HuH-7 (cell line): ENCODE data around the gene VWA8.
"Not testable (repeated sequence)": the region's sequence is repeated elsewhere in the genome, so short reads cannot be mapped to it uniquely, and the experiment has no call there.

Experiments used
- DNase-seq: peaks from one replicate; pipeline ENCODE4 v3.0.0; 2011; ENCODE audit warnings: low spot score

The VWA8 gene

DNA sequence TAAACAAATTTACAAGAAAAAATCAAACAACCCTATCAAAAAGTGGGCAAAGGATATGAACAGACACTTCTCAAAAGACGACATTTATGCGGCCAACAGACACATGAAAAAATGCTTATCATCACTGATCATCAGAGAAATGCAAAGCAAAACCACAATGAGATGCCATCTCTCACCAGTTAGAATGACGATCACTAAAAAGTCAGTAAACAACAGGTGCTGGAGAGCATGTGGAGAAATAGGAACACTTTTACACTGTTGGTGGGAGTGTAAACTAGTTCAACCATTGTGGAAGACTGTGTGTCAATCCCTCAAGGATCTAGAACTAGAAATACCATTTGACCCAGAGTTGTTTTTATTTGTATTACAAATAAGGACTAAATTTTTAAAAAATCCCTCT is 215.4 kb downstream of the VWA8 start:
- DNase-seq = not testable (repeated sequence)

DNA sequence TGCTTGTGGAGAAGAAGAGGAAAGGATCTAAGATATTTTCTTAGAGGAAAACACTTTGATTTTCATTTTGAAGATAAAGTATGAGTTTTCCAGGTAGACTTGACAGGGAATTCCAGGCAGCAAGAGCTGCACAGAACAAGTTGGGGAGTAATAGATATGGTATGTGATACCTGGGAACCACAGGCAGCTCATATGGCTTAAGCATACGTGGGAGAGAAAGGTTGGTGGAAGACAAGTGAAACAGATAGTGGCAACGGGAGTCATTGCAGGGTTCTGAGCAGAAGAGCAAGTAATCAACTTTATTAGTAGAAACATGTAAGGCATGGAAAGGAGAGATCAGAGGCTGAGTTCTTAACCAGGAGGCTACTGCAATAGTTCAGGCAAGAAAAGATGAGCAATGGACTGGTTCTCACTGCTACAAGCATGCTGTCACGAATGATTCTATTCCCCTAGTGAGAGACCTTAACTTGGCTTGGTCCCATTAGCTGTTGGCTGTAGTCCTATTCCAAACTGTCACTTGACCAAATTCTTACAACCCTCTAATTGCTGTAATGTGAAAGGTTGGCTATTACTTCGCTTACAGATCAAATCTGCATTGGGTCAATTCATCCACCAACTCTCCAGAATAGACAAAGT is 217.9 kb downstream of the VWA8 start:
- DNase-seq = no peak

DNA sequence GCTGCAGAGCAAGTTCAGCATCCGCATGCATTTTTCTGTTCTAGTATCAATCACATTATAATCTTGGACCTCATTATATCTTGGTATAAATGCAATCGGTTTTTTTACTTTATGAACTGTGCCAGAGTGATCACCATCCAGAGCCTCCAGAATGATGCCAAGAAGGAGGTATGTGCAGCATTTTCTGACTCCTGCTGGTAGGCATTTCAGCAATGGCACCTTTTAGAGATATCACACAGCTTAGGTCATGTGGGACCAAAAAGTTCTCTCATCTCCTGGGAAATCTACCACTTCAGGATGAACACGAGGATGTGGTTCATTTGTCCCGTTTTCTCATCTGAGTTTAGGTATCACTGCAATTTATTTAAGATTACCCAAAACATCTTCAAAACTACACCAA is 220.4 kb downstream of the VWA8 start:
- DNase-seq = no peak

DNA sequence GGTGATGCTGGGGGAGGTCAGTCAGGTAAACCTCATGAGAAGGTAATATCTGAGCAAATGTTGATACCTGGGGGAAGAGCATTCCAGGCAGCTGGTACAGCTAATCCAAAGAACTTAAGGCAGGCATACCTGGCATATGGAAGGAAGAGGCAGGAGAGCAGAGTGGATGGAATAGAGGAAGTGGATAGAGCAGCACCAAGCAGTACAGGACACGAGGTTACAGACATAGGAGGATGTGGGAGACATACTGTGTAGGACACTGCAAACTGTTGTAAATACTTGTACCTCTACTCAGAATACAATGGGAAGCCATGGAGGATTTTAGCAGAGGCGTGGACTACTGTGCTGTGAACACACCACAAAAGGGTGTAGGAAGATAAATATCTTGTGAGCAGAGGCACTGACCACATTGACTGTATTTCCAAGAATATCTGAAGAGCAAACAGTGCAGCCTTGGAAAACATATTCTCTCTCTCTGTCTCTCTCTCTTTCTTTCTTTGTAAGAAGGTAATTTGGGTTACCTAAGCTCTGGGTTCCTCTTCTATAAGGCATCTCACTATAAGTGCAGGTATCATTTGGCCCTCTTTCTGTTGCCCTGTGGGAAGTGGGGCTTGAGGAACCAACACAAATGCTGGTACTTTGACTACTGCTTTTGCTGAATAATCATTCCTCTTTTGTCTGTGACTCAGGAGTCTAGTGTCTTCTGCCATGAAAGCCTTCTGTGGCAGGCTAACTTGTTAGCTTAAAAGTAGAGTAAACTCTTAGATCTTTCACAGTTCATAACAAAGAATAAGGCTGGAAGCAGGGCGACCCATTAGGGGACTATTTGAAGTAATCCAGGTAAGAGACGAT is 238.0 kb downstream of the VWA8 start:
- no peak for DNase-seq

DNA sequence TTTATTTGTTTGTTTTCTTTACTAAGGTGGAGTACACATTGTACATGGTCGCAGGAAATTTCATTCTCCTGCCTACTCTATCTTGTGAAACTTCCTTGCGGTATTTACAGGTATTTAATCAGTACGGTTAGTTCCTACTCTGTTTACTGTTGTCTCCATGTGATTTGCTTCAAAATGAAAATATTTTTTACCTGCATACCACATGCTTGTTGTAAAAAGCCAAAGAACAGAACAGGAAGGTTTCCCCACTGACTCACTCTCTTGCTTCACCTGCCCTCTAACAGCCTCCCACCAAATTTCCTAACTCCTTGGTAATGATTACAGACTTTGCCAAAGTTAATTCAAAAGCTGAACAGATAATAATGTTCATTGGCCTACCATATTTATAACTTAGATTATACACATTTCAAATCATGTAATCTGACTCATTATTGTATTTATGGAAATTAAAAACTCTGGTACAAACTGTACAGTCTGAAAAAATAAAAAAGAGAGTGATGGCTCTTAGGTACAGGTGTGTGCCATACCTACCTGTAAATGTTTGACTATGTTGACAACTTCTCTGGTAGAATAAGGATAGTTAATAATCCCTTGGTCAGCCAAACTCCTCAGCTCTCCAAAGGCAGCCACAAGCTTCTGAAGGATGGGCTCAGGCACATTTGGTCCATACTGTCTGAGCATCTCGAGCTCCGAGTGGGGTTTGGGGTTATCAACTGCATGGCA is 239.9 kb downstream of the VWA8 start:
- no peak for DNase-seq

DNA sequence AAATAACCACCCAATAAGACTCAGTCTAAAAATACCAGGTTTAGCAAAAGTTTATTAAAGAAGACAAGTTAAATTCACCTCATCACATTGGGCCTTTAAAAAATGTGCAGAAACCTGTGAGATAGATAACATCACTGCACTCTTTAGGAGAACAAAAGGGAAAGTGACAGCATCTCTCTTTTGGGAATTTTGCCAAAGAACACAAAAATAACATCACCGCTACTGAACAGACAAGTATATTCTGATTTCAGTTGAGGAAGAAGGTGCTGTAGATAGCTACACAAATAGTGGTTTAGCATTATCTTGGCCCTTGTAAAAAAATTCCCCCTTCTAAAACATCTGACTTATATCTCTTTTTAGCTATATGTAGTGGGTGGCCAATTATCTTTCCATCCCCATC is 244.7 kb downstream of the VWA8 start:
- DNase-seq = no peak

DNA sequence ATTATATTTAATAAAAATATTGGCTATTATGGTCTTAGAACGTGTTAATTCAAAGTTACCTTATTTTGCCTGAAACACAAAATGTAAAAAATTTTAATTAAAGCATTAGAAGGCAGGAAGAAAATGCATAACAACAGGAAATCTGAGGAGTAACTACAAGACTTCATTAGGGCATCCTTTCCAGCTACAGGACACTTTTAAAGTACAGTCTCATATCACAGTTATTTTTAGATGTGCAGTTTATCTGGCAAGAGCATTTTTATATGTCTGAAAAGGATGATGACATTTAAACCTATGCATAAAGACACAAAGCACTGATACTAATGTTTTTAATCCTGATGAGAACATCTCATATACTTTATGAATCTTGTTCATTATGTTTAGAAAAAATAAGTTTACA is 247.5 kb downstream of the VWA8 start:
- DNase-seq = no peak

DNA sequence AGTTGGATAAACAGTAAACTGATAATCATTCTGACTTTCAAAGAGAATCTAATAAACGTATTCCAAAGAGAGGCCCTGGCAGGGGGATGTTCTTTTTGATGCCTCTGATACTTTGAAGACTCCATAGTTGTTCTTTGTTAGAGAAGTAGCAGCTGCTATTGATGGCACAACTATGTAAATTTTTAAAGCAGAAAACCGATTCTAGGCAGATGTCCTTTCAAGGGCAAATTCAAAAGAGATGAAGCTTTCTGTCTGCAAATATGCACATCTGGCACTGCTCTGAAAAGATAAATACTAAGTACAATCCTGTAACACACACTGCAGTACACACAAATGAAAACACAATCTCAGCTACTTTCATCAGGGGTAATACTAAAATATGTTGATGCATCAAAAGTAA is 250.1 kb downstream of the VWA8 start:
- DNase-seq = no peak

DNA sequence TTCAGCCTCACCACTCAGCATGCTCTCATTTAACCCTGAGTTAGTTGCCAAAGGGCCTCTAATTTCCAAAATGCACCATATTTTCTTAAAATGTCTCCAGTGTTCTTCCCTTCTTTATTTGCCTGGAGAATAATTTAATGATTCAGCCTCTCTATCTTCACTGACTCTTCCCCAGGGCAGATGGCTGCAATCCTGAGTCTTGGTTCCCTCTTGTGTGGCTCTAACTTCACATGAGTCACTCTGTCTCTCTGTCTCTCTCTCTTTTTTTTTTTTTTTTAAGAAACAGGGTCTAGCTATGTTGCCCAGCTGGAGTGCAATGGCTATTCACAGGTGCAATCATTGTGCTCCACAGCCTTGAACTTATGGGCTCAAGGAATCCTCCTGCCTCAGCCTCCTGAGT is 251.4 kb downstream of the VWA8 start:
- no peak for DNase-seq

DNA sequence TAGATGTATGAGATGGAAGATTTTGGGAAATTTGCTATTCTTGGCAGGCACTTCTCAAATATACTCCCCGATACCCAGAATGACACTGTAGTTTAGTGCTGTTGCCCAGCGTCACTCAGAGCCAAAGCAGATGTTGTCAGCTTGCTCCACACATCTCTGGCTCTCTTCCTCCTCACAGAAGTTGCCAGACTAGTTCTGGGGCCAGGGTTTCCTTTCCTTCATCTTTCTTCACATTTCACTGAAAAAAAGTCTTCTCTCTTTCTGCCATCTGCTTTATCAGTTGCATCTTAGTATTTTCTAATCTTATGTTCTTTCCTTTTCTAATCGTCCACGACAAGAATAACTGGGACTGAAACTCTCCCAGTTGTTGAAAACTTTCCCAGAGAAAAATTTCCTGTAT is 252.2 kb downstream of the VWA8 start:
- no peak for DNase-seq

DNA sequence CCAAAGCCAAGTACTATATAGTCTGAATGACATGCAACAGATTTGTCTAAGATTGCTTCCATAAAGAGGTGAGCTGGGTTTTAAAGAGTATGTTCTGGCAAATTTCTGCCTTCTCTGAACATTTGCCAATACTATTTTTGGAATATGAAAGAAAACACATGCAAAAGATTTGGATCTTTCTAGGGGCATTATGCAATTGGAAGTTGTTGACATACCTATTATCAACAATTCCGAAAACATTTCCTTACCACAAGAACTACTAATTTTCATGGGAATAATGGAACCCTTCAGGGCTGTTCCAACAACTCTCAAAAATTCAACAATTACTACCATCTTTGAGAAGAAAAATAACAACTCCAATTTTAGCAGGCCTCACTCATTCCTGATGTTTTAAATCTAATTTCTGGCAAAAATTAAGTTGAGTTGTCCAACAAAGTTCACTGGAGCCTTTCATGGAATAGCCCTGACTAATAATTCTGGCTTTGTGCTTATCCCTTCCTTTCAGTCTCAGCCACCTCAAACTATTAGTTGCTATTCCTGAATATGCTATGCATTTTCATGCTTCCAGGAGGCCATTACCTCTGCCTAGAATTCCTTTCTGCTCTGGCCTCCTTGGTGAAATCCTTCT is 253.6 kb downstream of the VWA8 start:
- DNase-seq = no peak

DNA sequence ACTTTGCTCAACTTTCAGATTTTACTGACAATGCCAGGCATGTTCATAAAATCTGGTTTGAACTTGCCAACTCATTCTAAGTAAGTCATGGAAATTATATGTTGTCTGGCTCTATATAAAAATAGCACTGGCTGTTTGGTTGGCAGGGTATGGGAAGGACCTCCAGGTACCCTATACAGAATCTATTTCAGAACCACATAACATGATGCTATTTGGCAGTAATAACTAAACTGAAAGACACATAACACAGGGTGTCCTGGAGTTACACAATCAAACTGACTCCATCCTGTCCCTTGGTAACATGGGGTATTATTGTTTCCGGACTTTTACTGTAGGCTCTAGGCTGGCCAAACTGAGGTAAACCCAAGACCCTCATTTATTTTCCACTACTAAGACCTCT is 254.8 kb downstream of the VWA8 start:
- DNase-seq = no peak

DNA sequence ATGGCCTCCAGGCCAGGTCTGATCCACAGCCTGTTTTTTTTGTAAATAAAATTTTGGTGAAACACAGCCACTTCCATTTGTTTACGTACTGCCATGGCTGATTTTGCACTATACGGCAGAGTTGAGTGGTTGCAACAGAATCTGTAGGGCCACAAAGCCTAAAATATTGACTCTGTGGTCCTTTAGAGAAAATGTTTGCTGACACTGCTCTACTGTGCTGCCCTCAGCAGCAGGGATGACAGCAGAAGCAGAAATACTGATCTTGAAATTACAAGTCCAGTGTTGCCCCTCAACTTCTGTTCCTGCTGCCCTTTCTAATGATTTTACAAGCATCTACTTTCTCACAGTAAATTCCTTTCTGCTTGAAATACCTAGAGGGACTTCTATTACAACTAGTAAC is 258.4 kb downstream of the VWA8 start:
- DNase-seq = no peak

DNA sequence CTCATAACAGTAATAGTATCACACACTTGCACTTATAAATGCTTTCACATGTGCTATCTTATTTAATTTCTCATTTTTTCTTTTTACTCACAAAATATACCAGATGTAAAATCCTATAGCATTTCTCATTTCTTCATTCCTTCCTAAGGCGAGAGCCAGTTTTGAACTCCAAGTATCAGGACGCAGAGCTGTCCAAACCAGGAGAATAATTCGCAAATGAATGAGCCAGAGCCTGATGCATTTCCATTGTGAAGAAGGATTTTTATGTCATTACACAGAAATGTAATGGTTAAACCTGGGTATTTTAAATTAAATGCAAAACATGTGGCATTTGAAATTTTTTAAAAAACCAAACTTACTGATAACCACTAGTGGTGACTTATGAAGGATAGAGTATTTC is 259.2 kb downstream of the VWA8 start:
- DNase-seq = no peak

DNA sequence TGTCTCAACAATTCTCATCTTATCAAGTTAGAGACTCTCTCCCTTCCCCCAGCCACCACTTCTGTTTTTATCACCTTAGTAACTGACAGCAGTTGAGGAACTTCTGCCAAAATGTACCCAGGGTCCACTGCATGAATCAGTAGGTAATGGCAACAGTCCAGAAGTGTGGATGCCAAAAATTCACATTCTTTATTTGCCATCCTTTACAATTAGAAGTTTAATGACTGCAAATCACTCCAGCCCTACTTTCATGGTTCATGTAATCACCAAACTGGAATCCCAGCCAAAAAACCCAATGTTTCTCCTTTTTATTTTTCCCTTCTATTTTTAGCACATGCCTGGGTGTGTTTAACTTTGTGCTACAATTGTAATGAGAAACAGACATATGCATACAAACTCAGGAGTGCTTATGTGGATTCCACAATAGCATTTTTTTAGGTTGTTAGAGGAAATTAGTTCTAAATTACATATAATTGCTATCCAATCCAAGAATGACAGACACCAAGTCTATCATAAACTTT is 260.1 kb downstream of the VWA8 start:
- no peak for DNase-seq

DNA sequence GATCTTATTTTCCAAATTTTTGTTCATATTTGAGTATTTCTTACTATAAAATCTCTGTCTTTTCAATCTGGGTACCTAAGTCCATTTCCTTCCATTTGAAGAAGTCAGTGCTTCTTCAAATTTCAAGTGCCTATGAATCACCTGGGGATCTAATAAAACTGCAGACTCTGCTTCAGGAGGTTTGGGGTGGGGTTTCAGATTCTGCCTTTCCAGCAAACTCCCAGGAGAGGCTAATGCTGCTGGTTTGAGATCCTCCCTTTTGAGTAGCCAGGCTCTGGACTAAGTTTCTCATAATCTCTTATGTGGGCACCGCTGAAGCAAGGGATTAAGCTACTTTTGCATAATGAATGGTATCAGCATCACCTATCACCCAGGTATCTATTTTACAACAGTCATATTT is 261.1 kb downstream of the VWA8 start:
- DNase-seq = no peak

DNA sequence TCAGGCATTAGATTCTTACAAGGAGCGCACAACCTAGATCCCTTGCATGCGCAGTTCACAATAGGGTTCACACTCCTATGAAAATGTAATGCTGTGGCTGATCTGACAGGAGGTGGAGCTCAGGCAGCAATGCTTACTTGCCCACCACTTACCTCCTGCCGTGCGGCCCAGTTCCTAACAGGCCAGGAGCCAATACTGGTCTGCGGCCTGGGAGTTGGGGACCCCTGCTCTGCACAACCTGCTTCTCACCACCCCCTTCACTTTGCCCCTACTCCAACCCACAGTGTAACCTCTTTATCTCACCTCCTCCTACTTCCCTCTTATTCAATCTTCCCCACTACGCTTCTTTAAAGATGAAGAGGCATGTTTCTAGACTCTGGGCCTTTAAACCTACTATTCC is 263.3 kb downstream of the VWA8 start:
- DNase-seq = no peak

DNA sequence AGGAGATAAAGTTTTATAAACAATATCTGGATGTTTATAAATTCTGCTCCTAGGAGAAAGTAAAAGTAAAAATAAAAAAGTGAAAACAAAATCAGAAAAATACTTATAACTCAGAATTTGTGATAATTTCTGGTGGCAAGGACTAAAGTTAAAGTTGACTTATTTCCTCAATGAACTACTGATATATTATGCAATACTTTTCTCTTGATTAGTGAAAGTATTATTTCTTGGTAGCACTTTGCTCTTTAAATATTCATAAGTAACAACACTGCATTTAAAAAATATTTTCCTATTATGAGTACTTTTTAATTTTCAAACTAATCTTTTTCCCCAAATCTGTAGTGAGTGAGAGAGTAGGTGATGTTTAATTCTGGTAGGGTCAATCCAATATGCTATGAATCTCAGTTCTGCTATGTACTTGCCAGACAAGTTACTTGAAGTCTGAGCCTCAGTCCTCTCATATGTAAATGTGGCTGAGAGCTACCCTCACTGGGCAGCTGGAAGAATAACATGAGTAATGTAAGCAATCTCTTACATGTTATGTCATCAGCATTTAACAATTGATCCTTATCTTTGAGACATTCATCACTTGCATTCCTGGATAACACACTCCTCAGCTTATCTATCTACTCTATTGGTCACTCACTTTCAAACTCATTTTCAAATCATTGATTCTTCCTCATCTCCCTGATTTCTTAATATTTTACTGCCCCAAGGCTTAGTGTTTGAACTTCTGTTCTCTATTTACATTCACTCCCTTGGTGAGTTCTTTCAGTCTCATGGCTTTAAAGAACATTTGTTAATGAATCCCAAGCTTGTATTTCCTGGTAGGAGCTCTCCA is 264.5 kb downstream of the VWA8 start:
- DNase-seq = no peak

DNA sequence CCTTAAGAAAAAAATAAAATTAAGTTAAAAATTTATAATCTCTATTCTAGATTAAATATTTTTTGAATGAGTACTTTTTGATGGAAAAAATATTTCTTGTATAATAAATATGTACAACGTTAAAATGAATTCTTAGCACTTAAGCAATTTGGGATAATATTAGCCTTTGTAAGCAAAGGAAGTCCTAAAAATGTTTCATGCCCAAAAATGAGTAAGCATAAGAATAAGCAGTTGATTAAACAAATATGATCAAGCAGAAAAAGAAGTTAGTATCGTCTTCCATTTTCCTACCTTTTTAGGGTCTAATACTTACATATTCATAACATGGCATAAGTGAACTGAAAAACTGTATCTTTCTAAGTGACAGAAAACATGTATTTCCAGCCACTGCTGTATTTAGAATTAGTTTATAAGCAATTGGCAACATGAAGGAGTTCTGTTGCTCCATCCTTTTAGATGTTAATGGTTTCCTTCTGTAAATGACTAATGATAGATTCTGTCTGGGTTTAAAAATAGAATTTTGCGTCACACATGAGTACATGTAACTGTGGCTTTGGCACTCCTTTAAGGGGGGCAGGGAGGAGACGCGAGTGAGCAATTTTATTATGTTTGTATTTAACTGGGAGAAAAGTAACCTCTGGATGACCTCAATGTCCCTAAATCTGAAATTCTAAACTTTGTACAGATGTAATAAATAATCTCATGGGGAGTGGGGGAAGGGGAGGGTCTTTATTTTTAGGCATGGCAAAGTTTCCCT is 266.2 kb downstream of the VWA8 start:
- no peak for DNase-seq

DNA sequence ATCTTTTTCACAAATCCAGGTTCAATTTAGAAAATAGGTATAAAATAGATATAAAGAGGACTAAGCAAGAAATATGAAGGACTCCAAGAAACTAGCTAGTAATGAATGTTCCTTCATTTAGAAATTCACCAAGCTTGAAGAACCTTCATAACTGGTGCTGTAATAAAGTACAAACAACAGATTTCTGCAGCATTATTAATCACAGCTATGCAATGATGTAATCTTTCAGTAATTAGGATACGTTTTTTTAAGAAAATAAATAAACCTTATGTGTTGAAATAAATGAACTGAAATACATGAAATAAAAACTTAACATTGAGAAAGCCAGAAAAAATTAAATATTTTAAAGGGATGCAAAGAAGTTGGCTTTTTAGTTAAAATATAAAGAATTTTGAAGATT is 267.5 kb downstream of the VWA8 start:
- DNase-seq = no peak

DNA sequence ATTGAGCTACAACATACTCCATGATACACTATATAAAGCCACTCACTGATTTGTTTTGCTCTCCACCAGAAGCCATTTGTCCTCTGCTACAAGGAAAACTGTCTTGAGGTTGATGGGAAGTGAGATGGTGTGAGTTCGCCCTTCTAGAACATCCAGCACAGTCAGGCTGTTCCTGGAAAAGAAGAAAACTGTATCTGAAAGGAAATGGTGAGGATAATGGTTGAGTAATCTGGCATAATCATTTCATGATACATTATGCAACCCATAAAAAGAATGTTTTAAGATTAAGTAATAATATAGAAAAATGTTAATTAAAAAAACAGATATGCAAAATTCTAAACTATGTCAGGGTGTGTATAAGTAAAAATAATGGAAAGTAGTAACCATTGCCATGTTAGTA is 269.6 kb downstream of the VWA8 start:
- no peak for DNase-seq
